Skeletal muscle cell (primary cell): ENCODE results near the gene SNX9.

Source experiments
- DNase-seq: peaks from one replicate; pipeline ENCODE4 v3.0.0-alpha.2; 2010; ENCODE audit warnings: low read depth
- H3K4me3 ChIP-seq: 2 replicates; pipeline ENCODE4 v1.5.1; 2011; ENCODE audit warnings: low read depth, mild to moderate bottlenecking, control low read depth, low read length, moderate library complexity

The SNX9 gene

GRCh38 chr6:157982563-157983405 lies 159.7 kb downstream of the SNX9 start:
- DNase-seq, result no peak
- peak overlapping the region; percentile 80 for H3K4me3 ChIP-seq

- no peak for DNase-seq
Measured at GRCh38 chr6:157983406-157984119, 160.5 kb downstream of the SNX9 start.

GRCh38 chr6:157984128-157984527 lies 161.1 kb downstream of the SNX9 start:
- no peak overlapping the region for H3K4me3 ChIP-seq
- DNase-seq, result no peak

More at GRCh38 chr6:157983406-157984119, 160.5 kb downstream of the SNX9 start:
- H3K4me3 ChIP-seq, result peak overlapping the region; percentile 80

- DNase-seq, result no peak
- no peak overlapping the region for H3K4me3 ChIP-seq
Measured at GRCh38 chr6:157984686-157985225, 161.7 kb downstream of the SNX9 start.

GRCh38 chr6:157985378-157986155 lies 162.5 kb downstream of the SNX9 start:
- no peak for DNase-seq
- H3K4me3 ChIP-seq, result no peak overlapping the region

GRCh38 chr6:157987788-157988699 lies 165.0 kb downstream of the SNX9 start:
- no peak overlapping the region for H3K4me3 ChIP-seq
- DNase-seq, result no peak

GRCh38 chr6:157988700-157989063 lies 165.6 kb downstream of the SNX9 start:
- H3K4me3 ChIP-seq, result no peak overlapping the region
- DNase-seq, result no peak

GRCh38 chr6:157989541-157990289 lies 166.7 kb downstream of the SNX9 start:
- no peak overlapping the region for H3K4me3 ChIP-seq
- no peak for DNase-seq

- no peak overlapping the region for H3K4me3 ChIP-seq
Measured at GRCh38 chr6:157990321-157991066, 167.4 kb downstream of the SNX9 start.

GRCh38 chr6:157991067-157991432 lies 168.0 kb downstream of the SNX9 start:
- no peak for DNase-seq
- no peak overlapping the region for H3K4me3 ChIP-seq

More at GRCh38 chr6:157990321-157991066, 167.4 kb downstream of the SNX9 start:
- DNase-seq, result peak; percentile 62

GRCh38 chr6:157993076-157993475 lies 170.0 kb downstream of the SNX9 start:
- no peak for DNase-seq
- H3K4me3 ChIP-seq, result no peak overlapping the region

- no peak overlapping the region for H3K4me3 ChIP-seq
- DNase-seq, result no peak
Measured at GRCh38 chr6:157994125-157994795, 171.2 kb downstream of the SNX9 start.
